ENCODE data around the gene CACNB2.

Gene CACNB2

DNA sequence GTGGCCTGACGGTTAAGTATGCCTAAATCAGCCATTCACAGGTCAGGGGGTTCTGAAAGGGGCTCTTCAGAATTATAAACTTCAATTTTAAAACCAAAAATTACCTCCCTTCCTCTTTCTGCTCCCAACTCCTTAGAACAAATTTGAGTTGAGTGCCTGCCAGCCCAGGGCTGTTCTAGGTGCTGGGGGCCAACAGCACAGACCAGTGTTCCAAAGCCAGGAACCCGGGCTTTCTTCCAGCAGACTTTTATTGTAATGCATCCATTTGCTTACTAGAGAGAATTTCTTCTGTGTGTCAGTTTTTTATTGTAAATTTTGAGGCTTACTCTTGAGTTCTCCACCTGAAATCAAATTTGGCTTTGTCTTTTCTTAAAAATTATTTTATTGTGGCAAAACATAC is 238.5 kb downstream of the CACNB2 start:
- Histone ChIP-seq H3K4me3 (replicated peaks; ENCODE audit: insufficient read depth, low read length) (no peak overlapping the region), H3K27ac (replicated peaks) (no peak overlapping the region), H3K27me3 (ENCODE audit: insufficient read depth, poor library complexity, severe bottlenecking) (no peaks in the 10 kb centered on the region)
- no peak for DNase-seq (ENCODE audit: low read depth in 1 of 2, low spot score in 1 of 2)
- TF ChIP-seq, protein P1, sequence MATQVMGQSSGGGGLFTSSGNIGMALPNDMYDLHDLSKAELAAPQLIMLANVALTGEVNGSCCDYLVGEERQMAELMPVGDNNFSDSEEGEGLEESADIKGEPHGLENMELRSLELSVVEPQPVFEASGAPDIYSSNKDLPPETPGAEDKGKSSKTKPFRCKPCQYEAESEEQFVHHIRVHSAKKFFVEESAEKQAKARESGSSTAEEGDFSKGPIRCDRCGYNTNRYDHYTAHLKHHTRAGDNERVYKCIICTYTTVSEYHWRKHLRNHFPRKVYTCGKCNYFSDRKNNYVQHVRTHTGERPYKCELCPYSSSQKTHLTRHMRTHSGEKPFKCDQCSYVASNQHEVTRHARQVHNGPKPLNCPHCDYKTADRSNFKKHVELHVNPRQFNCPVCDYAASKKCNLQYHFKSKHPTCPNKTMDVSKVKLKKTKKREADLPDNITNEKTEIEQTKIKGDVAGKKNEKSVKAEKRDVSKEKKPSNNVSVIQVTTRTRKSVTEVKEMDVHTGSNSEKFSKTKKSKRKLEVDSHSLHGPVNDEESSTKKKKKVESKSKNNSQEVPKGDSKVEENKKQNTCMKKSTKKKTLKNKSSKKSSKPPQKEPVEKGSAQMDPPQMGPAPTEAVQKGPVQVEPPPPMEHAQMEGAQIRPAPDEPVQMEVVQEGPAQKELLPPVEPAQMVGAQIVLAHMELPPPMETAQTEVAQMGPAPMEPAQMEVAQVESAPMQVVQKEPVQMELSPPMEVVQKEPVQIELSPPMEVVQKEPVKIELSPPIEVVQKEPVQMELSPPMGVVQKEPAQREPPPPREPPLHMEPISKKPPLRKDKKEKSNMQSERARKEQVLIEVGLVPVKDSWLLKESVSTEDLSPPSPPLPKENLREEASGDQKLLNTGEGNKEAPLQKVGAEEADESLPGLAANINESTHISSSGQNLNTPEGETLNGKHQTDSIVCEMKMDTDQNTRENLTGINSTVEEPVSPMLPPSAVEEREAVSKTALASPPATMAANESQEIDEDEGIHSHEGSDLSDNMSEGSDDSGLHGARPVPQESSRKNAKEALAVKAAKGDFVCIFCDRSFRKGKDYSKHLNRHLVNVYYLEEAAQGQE (IDR thresholded peaks at IDR 0.05; ENCODE audit: insufficient replicate concordance, low read depth), result no peak
- TF ChIP-seq GABPA (IDR thresholded peaks at IDR 0.05; ENCODE audit: low read depth), result no peak
- TF ChIP-seq POLR2AphosphoS5 (IDR thresholded peaks at IDR 0.05; ENCODE audit: low read depth), result no peak
- TF ChIP-seq, protein P2, sequence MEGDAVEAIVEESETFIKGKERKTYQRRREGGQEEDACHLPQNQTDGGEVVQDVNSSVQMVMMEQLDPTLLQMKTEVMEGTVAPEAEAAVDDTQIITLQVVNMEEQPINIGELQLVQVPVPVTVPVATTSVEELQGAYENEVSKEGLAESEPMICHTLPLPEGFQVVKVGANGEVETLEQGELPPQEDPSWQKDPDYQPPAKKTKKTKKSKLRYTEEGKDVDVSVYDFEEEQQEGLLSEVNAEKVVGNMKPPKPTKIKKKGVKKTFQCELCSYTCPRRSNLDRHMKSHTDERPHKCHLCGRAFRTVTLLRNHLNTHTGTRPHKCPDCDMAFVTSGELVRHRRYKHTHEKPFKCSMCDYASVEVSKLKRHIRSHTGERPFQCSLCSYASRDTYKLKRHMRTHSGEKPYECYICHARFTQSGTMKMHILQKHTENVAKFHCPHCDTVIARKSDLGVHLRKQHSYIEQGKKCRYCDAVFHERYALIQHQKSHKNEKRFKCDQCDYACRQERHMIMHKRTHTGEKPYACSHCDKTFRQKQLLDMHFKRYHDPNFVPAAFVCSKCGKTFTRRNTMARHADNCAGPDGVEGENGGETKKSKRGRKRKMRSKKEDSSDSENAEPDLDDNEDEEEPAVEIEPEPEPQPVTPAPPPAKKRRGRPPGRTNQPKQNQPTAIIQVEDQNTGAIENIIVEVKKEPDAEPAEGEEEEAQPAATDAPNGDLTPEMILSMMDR (IDR thresholded peaks at IDR 0.05; ENCODE audit: insufficient read depth, low read length), result no peak
- no peak for TF ChIP-seq SPI1 (IDR thresholded peaks at IDR 0.05; ENCODE audit: borderline replicate concordance, low read depth)

DNA sequence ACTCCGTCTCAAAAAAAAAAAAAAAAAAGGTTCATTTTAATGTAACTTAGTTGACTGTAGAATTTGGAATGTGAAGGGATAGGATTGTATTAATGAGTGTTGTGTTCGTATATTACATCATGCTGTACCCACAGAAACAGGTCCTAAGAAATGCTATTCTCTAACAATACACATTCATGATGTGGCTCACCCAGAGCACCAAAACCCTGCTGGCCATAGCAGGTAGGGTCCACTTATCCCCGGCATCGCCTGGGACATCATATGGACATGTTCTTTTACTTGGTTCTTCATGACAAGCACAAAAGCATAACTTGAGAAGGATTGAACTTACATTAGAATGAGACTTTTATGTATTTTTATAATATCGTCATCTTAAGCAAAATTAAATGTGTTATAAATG is 241.5 kb downstream of the CACNB2 start:
- DNase-seq (ENCODE audit: low read depth in 1 of 2, low spot score in 1 of 2), result no peak
- H3K4me3 ChIP-seq (replicated peaks; ENCODE audit: insufficient read depth, low read length), result no peak overlapping the region
- TF ChIP-seq POLR2AphosphoS5 (IDR thresholded peaks at IDR 0.05; ENCODE audit: low read depth) (no peak), GABPA (IDR thresholded peaks at IDR 0.05; ENCODE audit: low read depth) (no peak), SPI1 (IDR thresholded peaks at IDR 0.05; ENCODE audit: borderline replicate concordance, low read depth) (no peak)
- TF ChIP-seq, protein P1 (IDR thresholded peaks at IDR 0.05; ENCODE audit: insufficient replicate concordance, low read depth), result no peak
- TF ChIP-seq, protein P2 (IDR thresholded peaks at IDR 0.05; ENCODE audit: insufficient read depth, low read length), result no peak
- no peak overlapping the region for H3K27ac ChIP-seq (replicated peaks)
- H3K27me3 ChIP-seq (ENCODE audit: insufficient read depth, poor library complexity, severe bottlenecking), result no peaks in the 10 kb centered on the region

DNA sequence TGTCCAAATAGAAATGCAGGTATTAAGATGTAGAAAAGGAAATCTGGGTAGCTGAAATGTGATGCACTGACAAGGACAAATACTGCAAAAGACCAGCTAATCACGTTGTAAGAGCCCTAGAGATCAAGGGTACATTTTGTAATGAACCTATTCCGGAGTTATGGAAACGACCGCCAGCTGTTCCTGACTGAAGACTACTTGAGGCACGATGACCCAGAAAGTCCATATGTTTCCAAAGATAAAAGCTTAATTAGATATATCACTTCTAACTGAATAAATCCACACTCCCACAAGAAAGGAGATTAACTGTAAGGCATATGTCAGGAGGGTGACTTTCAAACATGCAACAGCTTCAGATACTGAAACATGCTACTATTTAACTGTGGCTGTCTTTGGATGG is 257.7 kb downstream of the CACNB2 start:
- TF ChIP-seq GABPA (IDR thresholded peaks at IDR 0.05; ENCODE audit: low read depth) (no peak), SPI1 (IDR thresholded peaks at IDR 0.05; ENCODE audit: borderline replicate concordance, low read depth) (no peak), POLR2AphosphoS5 (IDR thresholded peaks at IDR 0.05; ENCODE audit: low read depth) (no peak)
- TF ChIP-seq, protein P2 (IDR thresholded peaks at IDR 0.05; ENCODE audit: insufficient read depth, low read length), result no peak
- TF ChIP-seq, protein P1 (IDR thresholded peaks at IDR 0.05; ENCODE audit: insufficient replicate concordance, low read depth), result no peak
- H3K4me3 ChIP-seq (replicated peaks; ENCODE audit: insufficient read depth, low read length), result no peak overlapping the region
- DNase-seq (ENCODE audit: low read depth in 1 of 2, low spot score in 1 of 2), result no peak
- H3K27me3 ChIP-seq (ENCODE audit: insufficient read depth, poor library complexity, severe bottlenecking), result no peaks in the 10 kb centered on the region
- H3K27ac ChIP-seq (replicated peaks), result no peak overlapping the region

All from HL-60 (cell line).